Right kidney (tissue), 1 donor: ENCODE measurements around the gene IBTK.
"Not testable (repeated sequence)": the region's sequence is repeated elsewhere in the genome, so short reads cannot be mapped to it uniquely, and the experiment has no call there.

Source experiments
- DNase-seq: peaks from one replicate; pipeline ENCODE4 v3.0.0-alpha.2; 2016

IBTK gene

DNA sequence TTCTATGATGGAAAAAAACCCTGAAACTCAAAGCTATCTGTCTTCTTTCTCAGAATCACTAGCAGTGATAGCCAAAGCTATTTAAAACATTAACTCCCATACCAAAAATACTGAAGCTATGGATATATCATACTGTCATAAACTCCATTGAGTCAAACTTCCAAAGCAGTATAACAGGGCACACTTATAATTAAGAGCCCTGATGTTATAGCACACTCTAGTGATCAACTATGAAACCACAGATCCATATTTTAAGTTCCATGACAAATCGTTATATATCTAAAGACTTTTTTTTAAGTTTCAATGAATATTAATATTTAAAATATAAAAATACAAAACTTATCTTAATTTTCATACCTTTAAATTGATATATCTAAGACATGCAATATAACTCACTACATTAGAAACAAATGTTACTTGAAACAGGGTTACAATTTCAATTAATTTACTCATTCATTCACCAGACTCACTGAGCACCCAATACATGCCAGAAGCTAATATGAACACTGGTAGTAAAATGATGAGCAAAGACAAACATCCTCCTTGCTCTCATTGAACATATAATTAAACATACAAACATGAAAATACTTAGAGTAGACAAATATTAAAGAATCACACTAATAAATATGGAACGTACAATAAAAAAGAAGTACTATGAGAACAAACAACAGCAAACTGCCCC lies 69.3 kb downstream of the IBTK start:
- DNase-seq = no peak

DNA sequence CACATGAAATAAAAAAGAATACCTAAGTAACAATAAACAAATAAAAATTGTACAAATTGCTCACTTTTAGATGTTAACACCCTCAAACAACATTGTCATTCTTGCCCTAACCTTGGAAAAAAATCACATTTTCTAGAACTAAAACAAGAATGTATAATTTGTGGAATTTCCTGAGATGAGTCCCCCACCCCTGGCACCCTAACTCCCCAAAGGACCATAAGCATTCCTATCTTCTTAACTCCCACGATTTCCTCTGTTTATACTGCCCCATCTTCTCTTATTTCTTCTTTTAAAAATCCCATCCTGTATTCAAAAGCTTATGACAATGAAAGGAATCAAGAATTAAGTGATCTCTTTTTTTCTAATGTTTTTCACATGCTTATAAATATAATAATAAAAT lies 70.9 kb downstream of the IBTK start:
- no peak for DNase-seq

DNA sequence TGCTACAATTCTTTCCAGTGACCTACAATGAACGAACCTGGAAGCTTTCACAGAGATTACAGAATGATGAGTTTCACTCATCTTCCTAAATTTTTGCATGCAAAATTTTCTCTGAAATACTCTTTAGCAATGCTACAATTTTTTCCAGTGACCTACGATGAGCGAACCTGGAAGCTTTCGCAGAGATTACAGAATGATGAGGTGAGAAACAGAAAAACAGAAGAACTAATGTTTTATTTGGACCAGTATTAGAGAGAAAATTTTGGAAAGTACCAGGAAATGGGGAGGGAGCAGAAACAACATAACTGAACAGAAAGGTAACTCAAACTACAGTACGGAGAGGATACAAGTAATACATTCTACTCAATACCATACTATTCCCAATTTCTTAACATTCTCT lies 75.0 kb downstream of the IBTK start:
- DNase-seq = no peak

DNA sequence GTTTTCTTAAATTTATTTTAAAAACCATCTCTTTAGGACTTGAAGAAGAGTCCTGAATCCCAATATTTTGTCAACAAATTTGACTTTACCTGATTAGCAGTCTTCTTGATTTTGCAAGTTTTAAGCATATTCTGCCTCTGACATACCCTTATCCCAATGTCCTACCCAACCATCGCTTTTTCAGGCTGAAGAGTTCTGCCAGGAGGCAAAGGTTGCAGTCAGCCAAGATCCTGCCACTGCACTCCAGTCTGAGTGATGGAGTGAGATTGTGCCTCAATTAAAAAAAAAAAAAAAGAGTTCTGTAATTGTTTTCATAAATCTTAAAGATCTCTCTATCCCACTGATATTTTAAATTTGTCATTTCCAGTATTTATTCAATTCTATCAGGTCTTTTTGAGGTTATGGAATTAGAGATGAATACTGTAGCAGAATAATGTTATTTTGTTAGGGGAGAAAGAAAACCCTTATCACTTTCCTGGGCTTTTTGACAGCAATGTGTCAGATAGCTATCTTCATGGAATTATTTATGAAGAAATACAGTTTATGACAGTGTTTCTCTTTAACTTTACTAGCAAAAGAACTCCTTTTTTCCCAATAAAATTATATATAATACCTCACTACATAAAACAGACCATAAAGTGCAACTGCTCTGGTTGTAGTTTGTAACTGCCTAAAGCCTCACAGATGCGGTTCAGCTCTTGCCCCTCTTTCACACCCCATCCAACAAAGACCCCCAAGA lies 78.2 kb downstream of the IBTK start:
- DNase-seq = no peak

DNA sequence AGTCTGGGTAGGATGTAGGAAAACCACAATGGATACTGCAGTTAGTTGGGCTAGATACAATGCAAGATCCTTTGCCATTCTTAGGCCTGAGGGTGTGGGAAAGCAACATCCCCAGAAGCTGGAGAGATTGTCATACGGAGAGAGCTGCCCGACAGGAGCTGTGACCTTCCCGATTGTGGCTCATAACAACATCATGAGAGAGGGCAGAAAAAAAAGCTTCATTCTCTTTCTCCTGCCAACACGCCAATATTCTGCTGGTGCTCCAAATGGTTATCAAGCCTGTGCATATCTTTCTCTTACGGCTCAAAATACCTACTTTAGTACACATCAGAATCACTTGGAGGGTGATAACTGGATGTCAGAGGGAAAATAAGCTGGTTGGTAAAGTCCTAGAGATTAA lies 81.1 kb downstream of the IBTK start:
- no peak for DNase-seq

DNA sequence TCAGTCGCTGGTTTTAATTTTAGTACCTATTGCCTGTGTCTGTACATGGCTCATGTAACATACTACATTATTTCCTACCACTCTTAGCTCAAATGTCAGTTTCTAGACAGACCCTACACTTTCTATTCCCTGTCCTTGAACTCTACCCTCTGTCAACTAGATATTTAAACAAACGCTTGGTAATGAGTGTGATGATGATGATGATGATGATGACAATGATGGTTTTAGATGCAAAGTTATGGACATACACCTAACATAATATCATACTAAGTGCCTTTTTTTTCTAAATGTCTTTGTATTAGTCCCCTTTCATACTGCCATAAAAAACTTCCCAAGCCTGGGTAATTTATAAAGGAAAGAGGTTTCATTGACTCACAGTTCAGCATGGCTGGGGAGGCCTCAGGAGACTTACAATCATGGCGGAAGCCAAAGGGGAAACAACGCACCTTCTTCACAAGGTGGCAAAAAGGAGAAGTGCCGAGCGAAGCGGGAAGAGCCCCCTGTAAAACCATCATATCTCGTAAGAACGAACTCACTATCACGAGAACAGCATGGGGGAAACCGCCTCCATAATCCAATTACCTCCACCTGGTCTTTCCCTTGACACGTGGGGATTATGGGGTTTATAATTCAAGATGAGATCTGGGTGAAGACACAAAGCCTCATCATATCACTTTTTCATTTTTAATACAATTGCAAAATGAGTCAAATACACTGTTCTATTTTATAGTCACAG lies 87.1 kb downstream of the IBTK start:
- no peak for DNase-seq

DNA sequence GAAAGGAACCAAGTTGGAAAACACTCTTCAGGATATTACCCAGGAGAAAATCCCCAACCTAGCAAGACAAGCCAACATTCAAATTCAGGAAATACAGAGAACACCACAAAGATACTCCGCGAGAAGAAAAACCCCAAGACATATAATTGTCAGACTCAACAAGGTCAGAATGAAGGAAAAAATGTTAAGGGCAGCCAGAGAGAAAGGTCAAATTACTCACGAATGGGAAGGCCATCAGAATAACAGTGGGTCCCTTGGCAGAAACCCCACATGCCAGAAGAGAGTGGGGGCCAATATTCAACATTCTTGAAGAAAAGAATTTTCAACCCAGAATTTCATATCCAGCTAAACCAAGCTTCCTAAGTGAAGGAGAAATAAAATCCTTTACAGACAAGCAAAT lies 94.8 kb downstream of the IBTK start:
- not testable (repeated sequence) for DNase-seq

DNA sequence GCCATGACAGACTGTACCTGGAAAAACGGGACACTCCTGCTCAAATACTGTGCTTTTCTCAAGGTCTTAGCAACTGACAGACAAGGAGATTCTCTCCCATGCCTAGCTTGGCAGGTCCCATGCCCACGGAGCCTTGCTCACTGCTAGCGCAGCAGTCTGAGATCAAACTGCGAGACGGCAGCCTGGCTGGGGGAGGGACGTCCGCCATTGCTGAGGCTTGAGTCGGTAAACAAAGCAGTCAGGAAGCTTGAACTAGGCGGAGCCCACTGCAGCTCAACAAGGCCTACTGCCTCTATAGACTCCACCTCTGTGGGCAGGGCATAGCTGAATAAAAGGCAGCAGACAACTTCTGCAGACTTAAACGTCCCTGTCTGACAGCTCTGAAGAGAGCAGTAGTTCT lies 96.4 kb downstream of the IBTK start:
- DNase-seq = not testable (repeated sequence)

DNA sequence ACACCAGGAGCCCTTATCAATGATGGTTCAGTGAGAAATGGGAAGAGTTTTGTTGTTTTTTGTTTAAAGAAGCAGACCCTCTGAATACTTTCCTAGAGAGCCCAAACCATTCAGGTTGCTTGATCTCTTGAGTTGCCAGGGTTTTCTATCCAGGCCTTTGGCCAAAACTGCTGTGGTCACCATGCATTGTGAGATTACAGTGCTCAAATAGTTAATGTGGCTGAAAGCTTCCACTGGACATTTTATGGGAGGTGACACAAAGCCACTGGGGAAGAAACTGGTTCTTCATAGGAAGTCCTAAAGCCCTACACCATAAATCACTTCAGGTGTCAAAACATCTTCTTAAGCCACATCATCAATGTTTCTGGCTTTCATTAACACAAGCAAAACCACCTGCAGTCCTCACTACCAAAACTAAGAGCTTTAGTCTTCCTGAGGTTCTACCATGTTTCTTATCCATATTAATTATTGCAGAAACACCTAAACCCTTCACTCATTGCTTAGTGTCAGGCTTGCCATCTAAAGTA lies 101.6 kb downstream of the IBTK start:
- DNase-seq = no peak

DNA sequence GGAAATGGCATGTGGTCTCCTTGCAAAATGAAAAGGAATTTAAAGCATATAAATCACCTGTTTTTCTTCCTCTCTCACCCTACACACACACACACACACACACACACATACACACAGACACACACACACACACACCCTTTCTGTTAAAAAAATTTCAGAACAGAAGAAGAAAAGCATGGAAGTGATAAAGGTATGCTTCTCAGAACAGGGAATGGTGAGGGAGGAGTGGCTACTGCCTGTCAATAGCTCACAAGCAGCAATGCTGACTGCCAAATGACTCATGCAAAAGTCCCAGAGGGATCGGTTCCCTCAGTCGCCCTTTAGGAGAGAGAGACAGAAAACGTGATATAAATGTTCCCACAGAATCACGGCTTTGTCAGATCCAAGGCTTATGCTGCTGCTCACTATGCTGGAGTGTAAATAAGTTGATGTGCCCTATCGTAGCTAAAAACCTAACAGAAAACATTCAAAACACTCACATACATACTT lies 102.6 kb downstream of the IBTK start:
- no peak for DNase-seq

DNA sequence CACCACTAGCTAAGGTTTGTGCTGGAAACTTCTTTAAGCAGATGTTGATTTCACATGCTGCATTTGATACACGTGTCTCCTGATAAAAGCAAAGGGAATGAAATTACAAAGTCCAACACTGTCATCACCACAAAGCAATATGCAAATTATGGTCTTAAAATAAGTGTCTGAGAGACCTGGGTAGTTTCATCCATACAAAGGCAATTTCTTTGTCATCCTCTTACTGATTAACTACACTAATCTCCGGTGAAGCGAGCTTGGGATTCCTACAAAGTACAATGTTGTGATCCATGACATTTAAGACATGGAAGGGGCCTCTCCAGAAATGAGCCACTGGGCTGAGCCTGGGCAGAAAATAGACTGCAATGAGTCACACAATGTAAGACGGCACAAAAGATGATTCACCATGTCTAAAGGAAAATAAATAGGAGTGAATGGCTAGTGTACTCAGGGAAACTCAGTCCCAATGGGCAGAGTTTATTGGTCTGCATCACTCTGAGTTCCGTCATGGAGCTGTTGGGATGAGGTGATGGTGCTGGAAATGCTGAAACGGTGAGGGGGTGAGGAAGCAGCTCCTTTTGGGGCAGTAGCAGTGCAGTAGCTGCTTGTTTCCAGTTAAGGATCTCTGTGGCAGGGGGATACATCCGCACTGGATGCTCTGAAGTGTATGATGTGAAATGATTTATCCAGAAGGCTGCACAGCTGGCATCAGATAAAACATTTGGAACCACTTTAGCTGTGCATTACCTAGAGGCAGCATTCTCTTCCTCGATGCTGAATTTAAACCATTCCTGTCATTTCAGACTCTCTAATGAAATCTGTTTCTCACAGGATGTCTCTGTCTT lies 103.3 kb downstream of the IBTK start:
- no peak for DNase-seq

DNA sequence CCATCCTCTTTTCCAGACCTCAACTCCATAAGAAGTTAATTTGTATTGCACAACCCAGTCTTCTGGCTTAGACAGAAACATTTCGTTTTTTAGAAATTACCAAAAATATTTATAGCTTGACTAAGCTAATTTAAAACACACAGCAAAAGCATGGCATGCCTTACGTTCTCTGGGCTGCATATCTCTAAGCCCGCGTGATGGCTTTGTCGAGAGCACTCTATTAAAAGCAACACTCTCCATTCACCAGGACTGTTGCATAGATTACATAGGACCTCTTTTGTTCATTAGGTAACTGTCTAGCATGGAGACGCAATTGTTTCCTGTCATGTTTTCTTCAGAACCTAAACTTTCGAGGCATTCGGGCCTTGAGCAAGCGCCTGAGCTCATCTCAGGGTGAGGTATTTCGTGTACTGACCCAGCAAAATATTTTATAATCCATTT lies 104.5 kb downstream of the IBTK start:
- DNase-seq = no peak

DNA sequence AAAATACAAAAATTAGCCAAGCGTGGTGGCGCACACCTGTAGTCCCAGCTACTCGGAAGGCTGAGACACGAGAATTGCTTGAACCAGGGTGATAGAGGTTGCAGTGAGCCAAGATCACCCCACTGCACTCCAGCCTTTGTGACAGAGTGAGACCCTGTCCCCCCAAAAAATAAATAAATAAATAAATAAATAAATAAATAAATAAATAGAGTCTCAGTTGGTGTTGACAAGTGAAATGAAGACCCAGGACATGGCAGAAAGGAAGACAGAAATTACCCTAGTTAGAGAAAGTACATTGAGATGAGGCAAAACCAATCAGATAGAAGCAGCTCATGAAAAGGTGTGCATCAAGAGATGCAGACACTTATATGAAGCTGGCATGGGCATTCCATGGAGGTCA lies 105.0 kb downstream of the IBTK start:
- no peak for DNase-seq

DNA sequence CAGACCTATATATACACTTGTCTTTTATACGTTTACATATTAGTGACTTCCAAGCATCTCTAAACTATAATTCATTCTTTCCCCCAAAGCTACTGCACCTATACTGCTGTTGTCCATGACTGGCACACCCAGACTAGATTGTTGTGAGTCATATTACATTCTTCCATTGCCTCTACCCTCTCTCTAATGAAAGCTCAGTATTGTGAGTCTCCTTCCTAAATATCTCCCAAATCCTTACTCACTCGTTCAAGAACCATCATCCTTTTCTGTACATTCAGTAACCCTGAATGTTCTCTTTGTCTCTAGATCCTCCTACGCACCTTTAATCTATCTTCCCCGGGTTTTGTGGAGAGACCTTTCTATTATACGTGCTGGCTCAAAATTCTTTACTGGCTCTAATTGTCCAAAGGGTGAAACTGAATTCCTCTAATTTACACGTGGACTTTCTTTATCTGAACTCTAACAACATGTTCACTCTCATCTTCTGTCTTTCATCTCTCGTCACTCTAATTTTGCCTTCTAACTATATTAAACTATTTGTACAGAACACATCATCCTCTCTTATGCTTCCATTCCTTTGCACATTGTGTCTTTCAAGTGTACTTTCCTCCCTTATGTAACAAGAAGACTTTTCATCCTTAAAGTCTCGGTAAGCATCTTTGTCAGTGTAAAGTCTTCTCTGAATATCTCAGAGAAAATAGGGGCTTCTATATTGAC lies 109.3 kb downstream of the IBTK start:
- DNase-seq = no peak

DNA sequence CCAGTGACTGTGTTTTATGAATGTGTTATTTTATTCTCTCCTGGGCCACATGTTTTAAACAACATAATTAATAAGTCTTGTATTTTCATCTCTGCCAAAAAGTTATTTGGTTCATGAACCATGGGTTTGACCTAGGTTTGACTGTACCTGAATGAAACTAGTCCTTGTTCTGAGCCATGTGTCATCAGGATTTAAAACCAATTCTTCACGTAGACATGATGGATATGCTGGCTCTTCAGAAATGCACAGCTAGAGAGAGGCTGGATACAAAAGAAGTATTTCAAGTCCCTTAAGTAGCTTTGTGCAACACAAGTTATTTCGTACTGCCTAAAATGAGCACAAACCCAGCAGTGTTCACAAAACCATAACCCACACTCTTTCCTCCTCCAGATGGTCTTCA lies 116.1 kb downstream of the IBTK start:
- DNase-seq = no peak

DNA sequence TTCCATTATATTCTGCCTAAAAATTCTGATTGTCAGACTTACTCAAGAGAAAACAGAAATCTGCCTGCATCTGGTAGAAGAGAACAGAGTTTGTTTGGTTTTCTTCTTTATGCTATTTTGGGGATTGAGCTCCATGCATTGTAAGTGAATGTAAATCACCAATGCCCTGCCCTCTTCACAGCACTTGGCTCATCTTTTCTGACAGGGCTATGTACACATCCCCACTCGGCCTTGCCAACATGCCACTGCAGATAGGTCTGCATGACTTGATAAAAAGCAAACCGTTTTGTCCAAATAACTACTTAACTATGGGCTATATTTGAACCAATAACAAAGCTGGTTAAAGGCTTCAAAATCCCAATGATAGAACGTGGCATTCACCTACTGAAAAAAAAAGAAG lies 117.7 kb downstream of the IBTK start:
- no peak for DNase-seq

DNA sequence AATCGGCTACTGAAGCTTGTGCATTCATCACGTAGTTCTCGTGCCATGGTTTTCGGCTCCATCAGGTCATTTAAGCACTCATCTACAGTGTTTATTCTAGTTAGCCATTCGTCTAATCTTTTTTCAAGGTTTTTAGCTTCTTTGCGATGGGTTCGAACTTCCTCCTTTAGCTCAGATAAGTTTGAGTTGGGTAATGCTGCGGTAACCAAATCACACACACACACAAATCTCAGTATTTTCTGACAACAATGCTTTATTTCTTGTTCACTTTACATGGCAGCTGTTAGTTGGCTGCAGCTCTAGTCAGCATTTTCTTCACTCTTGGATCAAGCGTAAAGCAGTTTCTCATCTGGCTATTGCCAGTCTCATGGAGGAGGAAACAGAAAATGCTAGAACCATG lies 118.6 kb downstream of the IBTK start:
- not testable (repeated sequence) for DNase-seq

DNA sequence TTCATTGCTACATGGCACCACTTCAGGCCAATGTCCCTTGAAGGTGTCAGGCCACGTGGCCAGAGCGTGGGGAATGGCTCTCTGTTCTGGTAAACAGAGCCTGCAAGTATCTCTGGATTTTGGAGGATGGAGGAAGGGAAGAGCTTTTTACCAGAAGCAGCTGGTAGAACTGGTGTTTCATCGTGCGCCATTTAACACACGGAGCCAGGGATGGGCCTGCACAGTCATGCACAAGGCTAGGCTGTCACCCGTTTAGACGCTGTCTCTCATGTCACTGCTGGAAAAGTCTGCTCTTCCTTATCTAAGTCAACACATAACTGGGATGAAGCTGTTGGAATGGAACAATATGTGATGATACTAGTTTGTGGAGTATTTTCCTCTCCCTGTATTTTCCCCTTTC lies 123.9 kb downstream of the IBTK start:
- no peak for DNase-seq
